H1 (cell line): ENCODE results near the gene ELF4. TPM values are rescaled to one million over a fixed set of nuclear protein-coding genes. Genes with fewer than 3 reads are reported as not detected.

Experiments used
- CTCF ChIA-PET: fragments of 300-600 bp; sonication (Branson Sonifier 250); formaldehyde crosslinking; loops from one replicate; lab custom pipeline; 2021; ENCODE audit not compliant: partially characterized antibody; lab: Charles Lee
- POLR2A ChIA-PET: fragments of 300-600 bp; sonication (Branson Sonifier 250); formaldehyde crosslinking; loops from one replicate; lab custom pipeline; 2021; ENCODE audit warnings: inconsistent platforms; ENCODE audit not compliant: partially characterized antibody; lab: Charles Lee
- DNase-seq, 2 experiments: peaks; one replicate each; pipeline versions ENCODE4 v3.0.0 to v3.0.0-alpha.2; 2010 to 2022; ENCODE audit warnings: low spot score in 2 of 2, low read depth in 1 of 2, mixed read lengths in 1 of 2
- FAIRE-seq: peaks from 2 replicates; lab custom pipeline; 2011; peaks lifted over from hg19 to GRCh38; lab: Jason Lieb, UNC
- H2AFZ ChIP-seq: 2 replicates; pipeline ENCODE4 v1.8.1; 2012; ENCODE audit warnings: low read length, inconsistent platforms
- H2AK5ac ChIP-seq: 2 replicates; pipeline ENCODE4 v1.6.1; 2013; ENCODE audit warnings: low read depth, low read length
- H2BK120ac ChIP-seq: replicated peaks from 2 replicates; pipeline ENCODE3; 2013; ENCODE audit warnings: low read depth, low read length, inconsistent platforms
- H2BK12ac ChIP-seq: 2 replicates; pipeline ENCODE4 v1.6.1; 2013; ENCODE audit warnings: low read depth, low read length
- H2BK15ac ChIP-seq: 2 replicates; pipeline ENCODE4 v1.6.1; 2013; ENCODE audit warnings: low read length
- H2BK20ac ChIP-seq: 2 replicates; pipeline ENCODE4 v1.6.1; 2013; ENCODE audit warnings: low read length
- H2BK5ac ChIP-seq: 2 replicates; pipeline ENCODE4 v1.6.1; 2013; ENCODE audit warnings: low read depth, low read length
- H3K14ac ChIP-seq: 2 replicates; pipeline ENCODE4 v1.6.1; 2013; ENCODE audit warnings: inconsistent platforms; ENCODE audit not compliant: insufficient read length
- H3K18ac ChIP-seq: 2 replicates; pipeline ENCODE4 v1.6.1; 2013; ENCODE audit warnings: low read length; ENCODE audit errors: extremely low read depth
- H3K23ac ChIP-seq: 2 replicates; pipeline ENCODE4 v1.6.1; 2013; ENCODE audit warnings: inconsistent platforms; ENCODE audit not compliant: insufficient read length
- H3K23me2 ChIP-seq: 2 replicates; pipeline ENCODE4 v1.6.1; 2013; ENCODE audit warnings: low read depth, low read length
- H3K27ac ChIP-seq: 2 replicates; pipeline ENCODE4 v1.6.1; 2011; ENCODE audit warnings: low read depth, low read length, inconsistent platforms
- H3K27me3 ChIP-seq, 4 experiments: replicated peaks in 1 of 4; 1 replicate in 1 of 4; 2 replicates in 3 of 4; pipeline versions ENCODE4 v1.6.1 to v1.8.1; 2011 to 2013; ENCODE audit warnings: low read length in 3 of 4, mild to moderate bottlenecking in 3 of 4, inconsistent platforms in 2 of 4, mixed read lengths in 2 of 4, moderate library complexity in 1 of 4; ENCODE audit not compliant: control insufficient read depth in 3 of 4, insufficient read depth in 3 of 4; ENCODE audit errors: extremely low read depth in 1 of 4
- H3K36me3 ChIP-seq, 4 experiments: 2 replicates each; pipeline versions ENCODE4 v1.6.1 to v1.8.1; 2011 to 2013; ENCODE audit warnings: mild to moderate bottlenecking in 4 of 4, low read length in 3 of 4, moderate library complexity in 2 of 4, control low read depth in 1 of 4, inconsistent platforms in 1 of 4; ENCODE audit not compliant: insufficient read depth in 4 of 4, control insufficient read depth in 2 of 4
- H3K4ac ChIP-seq: replicated peaks from 2 replicates; pipeline ENCODE3; 2013; ENCODE audit warnings: low read length, low read depth, mixed read lengths, inconsistent platforms; ENCODE audit not compliant: insufficient read length
- H3K4me1 ChIP-seq, 4 experiments: replicated peaks in 1 of 4; 1 replicate in 1 of 4; 2 replicates in 3 of 4; pipeline versions ENCODE4 v1.6.1 to v1.8.1; 2011 to 2013; ENCODE audit warnings: low read length in 3 of 4, inconsistent platforms in 2 of 4, mixed read lengths in 1 of 4; ENCODE audit not compliant: insufficient read depth in 4 of 4, control insufficient read depth in 3 of 4
- H3K4me2 ChIP-seq, 2 experiments: 2 replicates each; pipeline versions ENCODE4 v1.6.1 to v1.8.1; 2011 to 2013; ENCODE audit warnings: low read depth in 2 of 2, low read length in 2 of 2, control low read depth in 1 of 2, inconsistent platforms in 1 of 2, mild to moderate bottlenecking in 1 of 2; ENCODE audit not compliant: insufficient read depth in 1 of 2
- H3K4me3 ChIP-seq, 4 experiments: fragments of 200-600, 300-600 bp in 1 of 4; sonication (generic), shearing (Covaris generic), sonication (Bioruptor Twin) in 1 of 4; 2 replicates each; pipeline versions ENCODE4 v1.5.1 to v1.8.1; 2011 to 2016; ENCODE audit warnings: low read length in 4 of 4, low read depth in 3 of 4, control low read depth in 2 of 4, inconsistent platforms in 2 of 4, mild to moderate bottlenecking in 2 of 4, mixed read lengths in 1 of 4, moderate library complexity in 1 of 4; ENCODE audit not compliant: insufficient read depth in 2 of 4; ENCODE audit errors: extremely low read depth in 1 of 4
- H3K56ac ChIP-seq: replicated peaks from 2 replicates; pipeline ENCODE3; 2013; ENCODE audit warnings: low read depth, mild to moderate bottlenecking, mixed read lengths, low read length, inconsistent platforms; ENCODE audit not compliant: insufficient read length
- H3K79me1 ChIP-seq: 2 replicates; pipeline ENCODE4 v1.6.1; 2013; ENCODE audit warnings: low read depth, low read length, control low read depth
- H3K79me2 ChIP-seq, 2 experiments: 2 replicates each; pipeline versions ENCODE4 v1.6.1 to v1.8.1; 2012 to 2013; ENCODE audit warnings: low read length in 2 of 2, mild to moderate bottlenecking in 2 of 2, inconsistent platforms in 1 of 2; ENCODE audit not compliant: insufficient read depth in 2 of 2, control insufficient read depth in 1 of 2
- H3K9ac ChIP-seq, 4 experiments: replicated peaks in 1 of 4; 1 replicate in 1 of 4; 2 replicates in 3 of 4; pipeline versions ENCODE4 v1.6.1 to v1.8.1; 2011 to 2013; ENCODE audit warnings: low read depth in 3 of 4, low read length in 3 of 4, control low read depth in 2 of 4, mild to moderate bottlenecking in 2 of 4, moderate library complexity in 2 of 4, inconsistent platforms in 1 of 4; ENCODE audit errors: extremely low read depth in 1 of 4
- H3K9me3 ChIP-seq, 2 experiments: 2 replicates each; pipeline versions ENCODE4 v1.6.1 to v1.8.1; 2012 to 2013; ENCODE audit warnings: mild to moderate bottlenecking in 2 of 2, moderate library complexity in 2 of 2, control low read depth in 1 of 2, inconsistent platforms in 1 of 2, low read depth in 1 of 2, low read length in 1 of 2, mixed read lengths in 1 of 2; ENCODE audit not compliant: insufficient read depth in 2 of 2
- H4K20me1 ChIP-seq, 2 experiments: replicated peaks in 1 of 2; 2 replicates each; pipeline versions ENCODE3 to v1.8.1; 2011 to 2013; ENCODE audit warnings: inconsistent platforms in 2 of 2, low read length in 2 of 2, mild to moderate bottlenecking in 1 of 2; ENCODE audit not compliant: insufficient read depth in 2 of 2, control insufficient read depth in 1 of 2
- H4K5ac ChIP-seq: 2 replicates; pipeline ENCODE4 v1.6.1; 2013; ENCODE audit warnings: low read length, low read depth, mixed read lengths, inconsistent platforms; ENCODE audit not compliant: insufficient read length
- H4K8ac ChIP-seq: 2 replicates; pipeline ENCODE4 v1.8.0; 2013; ENCODE audit warnings: mild to moderate bottlenecking, moderate library complexity, low read length, inconsistent platforms; ENCODE audit not compliant: insufficient read depth; ENCODE audit errors: extremely low read depth
- H4K91ac ChIP-seq: replicated peaks from 2 replicates; pipeline ENCODE3; 2013; ENCODE audit warnings: low read length, mixed read lengths, inconsistent platforms; ENCODE audit not compliant: insufficient read length
- ATF2 ChIP-seq: IDR thresholded peaks from 2 replicates; pipeline ENCODE4 v1.6.1; 2012; ENCODE audit warnings: low read length, inconsistent platforms
- BRCA1 ChIP-seq: IDR thresholded peaks from 2 replicates; pipeline ENCODE4 v1.6.1; 2012; ENCODE audit warnings: low read depth, low read length, improper control_type of control experiment
- EZH2 ChIP-seq: fragments of 200-600 bp; sonication (generic); IDR thresholded peaks from 2 replicates; pipeline ENCODE4 v1.7.1; 2012; ENCODE audit warnings: low read depth, mild to moderate bottlenecking, moderate library complexity, low read length, inconsistent platforms; ENCODE audit not compliant: severe bottlenecking
- GTF2F1 ChIP-seq: IDR thresholded peaks from 2 replicates; pipeline ENCODE4 v1.6.1; 2012; ENCODE audit warnings: low read depth, low read length, improper control_type of control experiment, borderline replicate concordance
- JUND ChIP-seq: IDR thresholded peaks from 2 replicates; pipeline ENCODE4 v1.6.1; 2011; ENCODE audit warnings: mild to moderate bottlenecking, improper control_type of control experiment, low read length
- MAX ChIP-seq: IDR thresholded peaks from 2 replicates; pipeline ENCODE4 v1.6.1; 2012; ENCODE audit warnings: inconsistent platforms
- NANOG ChIP-seq: IDR thresholded peaks from 2 replicates; pipeline ENCODE4 v1.6.1; 2011; ENCODE audit warnings: low read length, low read depth, mild to moderate bottlenecking, inconsistent platforms; ENCODE audit not compliant: insufficient read depth, poor library complexity, severe bottlenecking
- PHF8 ChIP-seq: fragments of 200-600 bp; sonication (generic); conservative IDR thresholded peaks from 2 replicates; pipeline ENCODE4 v1.7.1; 2012; ENCODE audit warnings: low read depth, mild to moderate bottlenecking, inconsistent platforms, low read length, moderate library complexity
- POU5F1 ChIP-seq: IDR thresholded peaks from 2 replicates; pipeline ENCODE4 v1.6.1; 2011; ENCODE audit warnings: low read depth, mild to moderate bottlenecking, low read length, moderate library complexity
- SRF ChIP-seq: IDR thresholded peaks from 2 replicates; pipeline ENCODE4 v1.6.1; 2011; ENCODE audit warnings: mild to moderate bottlenecking, low read depth, low read length, moderate library complexity
- USF2 ChIP-seq: IDR thresholded peaks from 2 replicates; pipeline ENCODE4 v1.6.1; 2011; ENCODE audit warnings: low read length, improper control_type of control experiment
- WGBS, 2 experiments: shearing (Covaris generic) in 1 of 2; methylation state at CpG; one replicate each; pipeline versions ENCODE4 v1.1.6 to v1.1.7; 2013 to 2015; ENCODE audit warnings: low lambda C conversion rate in 2 of 2, mixed read lengths in 2 of 2, inconsistent platforms in 1 of 2, low coverage in 1 of 2, missing lambda C conversion rate in 1 of 2; ENCODE audit not compliant: insufficient replicate concordance in 2 of 2, insufficient coverage in 1 of 2, insufficient read length in 1 of 2; ENCODE audit errors: extremely low coverage in 1 of 2, missing lambda C conversion rate in 1 of 2; 5-methylcytosine and 5-hydroxymethylcytosine counted together
- polyA plus RNA-seq, 7 experiments: library from polyadenylated mRNA; depleted of rRNA in 3 of 7; stranded (reverse) in 5 of 7; unstranded in 2 of 7; fragments of >200 nt in 5 of 7; fragments of 200-250 nt in 2 of 7; gene quantifications; 1 replicate in 5 of 7; 2 replicates in 1 of 7; 4 replicates in 1 of 7; pipeline versions ENCODE4 v1.2.1 to v1.2.3, GENCODE V29; 2011 to 2013; ENCODE audit warnings: missing spikeins in 2 of 7, mixed read lengths in 2 of 7
- total RNA-seq: library from RNA; stranded (reverse); fragmentation: NEBNext Ultra II Directional; extraction: Animal tissue kit (Norgen Biotek cat#: 25700); gene quantifications from 2 replicates; pipeline ENCODE4 v1.2.1, GENCODE V29; 2021

ELF4 gene
- total and polyA plus RNA-seq, 2 of the 8 experiments (the other 6 are each of a cell fraction or from before 2014, with no cell fraction given), result 1.8 to 2.0 TPM

GRCh38 chrX:130039847-130040246 is 70.5 kb downstream of the ELF4 start:
- Histone ChIP-seq H4K91ac (no peak overlapping the region), H3K4me3 (no peak overlapping the region), H4K5ac (no peak overlapping the region), H3K4me2 (no peak overlapping the region), H4K20me1 (no peaks in the 10 kb centered on the region), H2BK12ac (no peak overlapping the region), H2AFZ (no peak overlapping the region), H2BK20ac (no peak overlapping the region), H3K36me3 (peaks cover 0 to 3% (median 0%) of the 10 kb centered on the region in 4 experiments; a peak in 1 of 8 replicates), H3K23me2 (no peaks in the 10 kb centered on the region), H3K27me3 (no peaks in the 10 kb centered on the region), H2AK5ac (no peak overlapping the region), H3K4ac (no peak overlapping the region), H3K79me2 (no peaks in the 10 kb centered on the region), H3K14ac (no peak overlapping the region), H3K79me1 (no peaks in the 10 kb centered on the region), H3K9ac (no peak overlapping the region), H3K9me3 (no peaks in the 10 kb centered on the region), H2BK15ac (no peak overlapping the region), H3K27ac (no peak overlapping the region), H3K4me1 (no peaks in the 10 kb centered on the region), H3K23ac (no peak overlapping the region), H3K18ac (no peak overlapping the region), H3K56ac (no peak overlapping the region), H4K8ac (no peak overlapping the region), H2BK120ac (no peak overlapping the region), H2BK5ac (no peak overlapping the region; the same call in 1 of the 2 replicates)
- ChIA-PET POLR2A (no interaction called here), CTCF (interaction anchor here (1.0 to 8.3 kb wide), 2 partner anchors 13 to 31 kb away, joined by 3 to 77 read pairs; no protein-coding TSS in a partner anchor)
- no peak for FAIRE-seq
- WGBS, 2 experiments, result no CpG with 5 or more reads among the region's 2 CpGs
- no peak for DNase-seq
- TF ChIP-seq GTF2F1 (no peak), ATF2 (no peak), USF2 (no peak), NANOG (no peak), EZH2 (no peak), PHF8 (no peak), JUND (no peak), POU5F1 (no peak), BRCA1 (no peak), SRF (no peak), MAX (no peak)
